Trophoblast cell (in vitro differentiated cells and primary cell): ENCODE data around the gene OSBPL9.

Experiments
- DNase-seq, 2 donors: peaks; one replicate each; pipeline ENCODE4 v3.0.0-alpha.2; 2016
- H2AFZ ChIP-seq: 2 replicates; pipeline ENCODE4 v1.6.1; 2013; ENCODE audit warnings: low read length, moderate library complexity, mild to moderate bottlenecking; ENCODE audit not compliant: insufficient read depth, poor library complexity
- H2AK5ac ChIP-seq: 2 replicates; pipeline ENCODE4 v1.6.1; 2013; ENCODE audit warnings: mild to moderate bottlenecking, low read length
- H2BK120ac ChIP-seq: 2 replicates; pipeline ENCODE4 v1.6.1; 2013; ENCODE audit warnings: low read length, mild to moderate bottlenecking, moderate library complexity; ENCODE audit not compliant: insufficient read depth, poor library complexity
- H2BK12ac ChIP-seq: 2 replicates; pipeline ENCODE4 v1.6.1; 2013; ENCODE audit warnings: mild to moderate bottlenecking, low read length, moderate library complexity
- H2BK5ac ChIP-seq: 2 replicates; pipeline ENCODE4 v1.6.1; 2013; ENCODE audit warnings: low read length, low read depth, moderate library complexity, mild to moderate bottlenecking; ENCODE audit not compliant: poor library complexity
- H3K14ac ChIP-seq: 2 replicates; pipeline ENCODE4 v1.6.1; 2013; ENCODE audit warnings: mild to moderate bottlenecking, low read length
- H3K18ac ChIP-seq: 2 replicates; pipeline ENCODE4 v1.6.1; 2013; ENCODE audit warnings: mild to moderate bottlenecking, low read length
- H3K23ac ChIP-seq: 2 replicates; pipeline ENCODE4 v1.6.1; 2013; ENCODE audit warnings: low read length
- H3K27ac ChIP-seq: 2 replicates; pipeline ENCODE4 v1.5.1; 2013; ENCODE audit warnings: low read depth, mild to moderate bottlenecking, inconsistent platforms, low read length, moderate library complexity
- H3K27me3 ChIP-seq: 2 replicates; pipeline ENCODE4 v1.6.1; 2013; ENCODE audit warnings: inconsistent platforms, mild to moderate bottlenecking, low read length, moderate library complexity; ENCODE audit not compliant: insufficient read depth
- H3K36me3 ChIP-seq, 2 experiments: 1 replicate in 1 of 2; 2 replicates in 1 of 2; pipeline ENCODE4 v1.6.1; 2013; ENCODE audit warnings: low read length in 2 of 2, mild to moderate bottlenecking in 2 of 2, moderate library complexity in 1 of 2; ENCODE audit not compliant: insufficient read depth in 2 of 2, control insufficient read depth in 1 of 2
- H3K4ac ChIP-seq: 2 replicates; pipeline ENCODE4 v1.6.1; 2013; ENCODE audit warnings: low read depth, mild to moderate bottlenecking, low read length, moderate library complexity
- H3K4me1 ChIP-seq, 2 experiments: 1 replicate in 1 of 2; 2 replicates in 1 of 2; pipeline ENCODE4 v1.6.1; 2013; ENCODE audit warnings: low read length in 2 of 2, mild to moderate bottlenecking in 2 of 2, moderate library complexity in 1 of 2; ENCODE audit not compliant: insufficient read depth in 2 of 2, control insufficient read depth in 1 of 2
- H3K4me2 ChIP-seq: 2 replicates; pipeline ENCODE4 v1.6.1; 2013; ENCODE audit warnings: inconsistent platforms, mild to moderate bottlenecking, low read length, moderate library complexity
- H3K4me3 ChIP-seq: 2 replicates; pipeline ENCODE4 v1.5.1; 2013; ENCODE audit warnings: mild to moderate bottlenecking, low read depth, low read length, inconsistent platforms
- H3K79me1 ChIP-seq: one replicate; pipeline ENCODE4 v1.6.1; 2013; ENCODE audit warnings: low read length
- H3K79me2 ChIP-seq: 2 replicates; pipeline ENCODE4 v1.6.1; 2013; ENCODE audit warnings: low read length, mild to moderate bottlenecking; ENCODE audit not compliant: control insufficient read depth, insufficient read depth, poor library complexity
- H3K9ac ChIP-seq: 2 replicates; pipeline ENCODE4 v1.6.1; 2013; ENCODE audit warnings: mild to moderate bottlenecking, low read length
- H3K9me3 ChIP-seq: 2 replicates; pipeline ENCODE4 v1.6.1; 2013; ENCODE audit warnings: low read depth, mild to moderate bottlenecking, control low read depth, inconsistent platforms, low read length; ENCODE audit not compliant: insufficient read depth
- H4K12ac ChIP-seq: 2 replicates; pipeline ENCODE4 v1.6.1; 2013; ENCODE audit warnings: low read depth, mild to moderate bottlenecking, low read length, moderate library complexity
- H4K8ac ChIP-seq: 2 replicates; pipeline ENCODE4 v1.6.1; 2013; ENCODE audit warnings: low read depth, mild to moderate bottlenecking, low read length, moderate library complexity
- H4K91ac ChIP-seq: one replicate; pipeline ENCODE4 v1.6.1; 2013; ENCODE audit warnings: low read depth, mild to moderate bottlenecking, low read length, moderate library complexity
- WGBS: extraction: QIAGEN DNeasy Blood & Tissue Kit; methylation state at CpG from one replicate; pipeline ENCODE4 v1.1.7; 2013; ENCODE audit warnings: missing lambda C conversion rate; ENCODE audit not compliant: insufficient read length, insufficient coverage; ENCODE audit errors: extremely low coverage; 5-methylcytosine and 5-hydroxymethylcytosine counted together

The OSBPL9 gene

GRCh38 chr1:51630393-51630792, 13.5 kb downstream of the OSBPL9 start:
- no peak overlapping the region for H4K12ac ChIP-seq
- H2AK5ac ChIP-seq = no peak overlapping the region
- peaks cover 1 to 3% of the 10 kb centered on the region in 2 experiments for H3K36me3 ChIP-seq
- peaks cover 9 to 20% of the 10 kb centered on the region in 2 experiments for H3K4me1 ChIP-seq
- no peak overlapping the region for H3K4me3 ChIP-seq
- no peaks in the 10 kb centered on the region for H3K27me3 ChIP-seq
- no peak overlapping the region for H2AFZ ChIP-seq
- H3K23ac ChIP-seq = no peak overlapping the region
- no peak overlapping the region for H3K14ac ChIP-seq
- WGBS = no CpG with 5 or more reads among the region's 3 CpGs
- DNase-seq = no peak
- no peak overlapping the region for H3K27ac ChIP-seq
- no peak overlapping the region for H3K18ac ChIP-seq
- no peak overlapping the region for H3K4ac ChIP-seq
- no peak overlapping the region for H4K8ac ChIP-seq
- no peak overlapping the region for H2BK12ac ChIP-seq
- no peak overlapping the region for H2BK5ac ChIP-seq
- peaks cover 13% of the 10 kb centered on the region for H3K79me1 ChIP-seq
- H3K9ac ChIP-seq = no peak overlapping the region
- no peaks in the 10 kb centered on the region for H3K9me3 ChIP-seq
- H4K91ac ChIP-seq = no peak overlapping the region
- H3K79me2 ChIP-seq = peaks cover 23% of the 10 kb centered on the region
- H2BK120ac ChIP-seq = no peak overlapping the region
- H3K4me2 ChIP-seq = no peak overlapping the region

GRCh38 chr1:51630922-51631321, 14.0 kb downstream of the OSBPL9 start:
- H3K27me3 ChIP-seq = no peaks in the 10 kb centered on the region
- H4K8ac ChIP-seq = peak overlapping the region; percentile 56
- H2AK5ac ChIP-seq = peak overlapping the region; percentile 72
- no peak overlapping the region for H4K91ac ChIP-seq
- peak overlapping the region; percentile 90 for H3K18ac ChIP-seq
- H3K79me2 ChIP-seq = peaks cover 20% of the 10 kb centered on the region
- H3K36me3 ChIP-seq = peaks cover 0 to 3% of the 10 kb centered on the region in 2 experiments
- H3K27ac ChIP-seq = no peak overlapping the region
- no peak overlapping the region for H3K9ac ChIP-seq
- peak overlapping the region; percentile 82 for H2BK12ac ChIP-seq
- peak overlapping the region; percentile 98 for H3K4ac ChIP-seq
- WGBS = no CpG with 5 or more reads among the region's 3 CpGs
- peak overlapping the region; percentile 71 for H3K23ac ChIP-seq
- H2AFZ ChIP-seq = no peak overlapping the region
- H3K4me1 ChIP-seq = peaks cover 9 to 18% of the 10 kb centered on the region in 2 experiments
- H2BK120ac ChIP-seq = peak overlapping the region; percentile 81
- no peak overlapping the region for H4K12ac ChIP-seq
- peak overlapping the region; percentile 66 for H2BK5ac ChIP-seq
- H3K4me2 ChIP-seq = no peak overlapping the region
- H3K9me3 ChIP-seq = no peaks in the 10 kb centered on the region
- peaks cover 13% of the 10 kb centered on the region for H3K79me1 ChIP-seq
- H3K4me3 ChIP-seq = no peak overlapping the region
- peak overlapping the region; percentile 74 for H3K14ac ChIP-seq
- DNase-seq = no peak

- Histone ChIP-seq H3K4me1 (peaks cover 9 to 18% of the 10 kb centered on the region in 2 experiments), H3K23ac (no peak overlapping the region), H3K18ac (no peak overlapping the region), H3K79me2 (peaks cover 17% of the 10 kb centered on the region), H3K4ac (peak overlapping the region; percentile 98), H2AK5ac (no peak overlapping the region), H2BK5ac (no peak overlapping the region), H3K27ac (no peak overlapping the region), H2AFZ (no peak overlapping the region), H4K8ac (no peak overlapping the region), H3K79me1 (peaks cover 13% of the 10 kb centered on the region), H3K9ac (no peak overlapping the region), H3K4me2 (no peak overlapping the region), H2BK120ac (no peak overlapping the region), H2BK12ac (no peak overlapping the region), H3K27me3 (no peaks in the 10 kb centered on the region), H4K91ac (no peak overlapping the region), H4K12ac (no peak overlapping the region), H3K36me3 (peaks cover 0 to 3% of the 10 kb centered on the region in 2 experiments), H3K14ac (no peak overlapping the region), H3K9me3 (no peaks in the 10 kb centered on the region), H3K4me3 (no peak overlapping the region)
- no CpG with 5 or more reads among the region's 1 CpG for WGBS
- no peak for DNase-seq
Measured at GRCh38 chr1:51631747-51632146, 14.9 kb downstream of the OSBPL9 start.

GRCh38 chr1:51634618-51635017, 17.7 kb downstream of the OSBPL9 start:
- H3K27me3 ChIP-seq = no peaks in the 10 kb centered on the region
- DNase-seq = no peak
- no peak overlapping the region for H2AFZ ChIP-seq
- no peak overlapping the region for H3K27ac ChIP-seq
- peaks cover 6% of the 10 kb centered on the region for H3K79me2 ChIP-seq
- no peak overlapping the region for H3K9ac ChIP-seq
- no peak overlapping the region for H4K12ac ChIP-seq
- H3K4me2 ChIP-seq = no peak overlapping the region
- no peak overlapping the region for H2BK5ac ChIP-seq
- no peak overlapping the region for H3K14ac ChIP-seq
- H2BK120ac ChIP-seq = peak overlapping the region; percentile 55
- no peak overlapping the region for H3K18ac ChIP-seq
- no peak overlapping the region for H3K4me3 ChIP-seq
- peaks cover 0 to 3% of the 10 kb centered on the region in 2 experiments for H3K36me3 ChIP-seq
- no peak overlapping the region for H2AK5ac ChIP-seq
- H3K79me1 ChIP-seq = peaks cover 4% of the 10 kb centered on the region
- H3K23ac ChIP-seq = no peak overlapping the region
- no peak overlapping the region for H2BK12ac ChIP-seq
- peaks cover 6 to 13% of the 10 kb centered on the region in 2 experiments for H3K4me1 ChIP-seq
- no peak overlapping the region for H4K91ac ChIP-seq
- H3K4ac ChIP-seq = peak overlapping the region; percentile 27
- no peak overlapping the region for H4K8ac ChIP-seq
- no peaks in the 10 kb centered on the region for H3K9me3 ChIP-seq
- WGBS = no CpG with 5 or more reads among the region's 7 CpGs
